Mesendoderm (in vitro differentiated cells): ENCODE results near the gene NELFA.

Source experiments
- DNase-seq: peaks from one replicate; pipeline ENCODE4 v3.0.0; 2013
- H2AK5ac ChIP-seq: 2 replicates; pipeline ENCODE4 v1.6.1; 2013; ENCODE audit warnings: low read length, inconsistent platforms
- H2BK120ac ChIP-seq: 2 replicates; pipeline ENCODE4 v1.6.1; 2013; ENCODE audit warnings: low read depth, mild to moderate bottlenecking, low read length, moderate library complexity, mixed read lengths
- H2BK15ac ChIP-seq: replicated peaks from 2 replicates; pipeline ENCODE4 v1.6.1; 2013; ENCODE audit warnings: low read depth, mild to moderate bottlenecking, moderate library complexity
- H2BK5ac ChIP-seq: 2 replicates; pipeline ENCODE4 v1.6.1; 2013; ENCODE audit warnings: low read length, inconsistent platforms
- H3K18ac ChIP-seq: 2 replicates; pipeline ENCODE4 v1.6.1; 2013; ENCODE audit warnings: mild to moderate bottlenecking, low read length, mixed read lengths
- H3K23ac ChIP-seq: one replicate; pipeline ENCODE4 v1.6.1; 2013; ENCODE audit warnings: low read length
- H3K27ac ChIP-seq: 2 replicates; pipeline ENCODE4 v1.5.1; 2013; ENCODE audit warnings: low read depth, mild to moderate bottlenecking, inconsistent platforms, low read length, moderate library complexity
- H3K27me3 ChIP-seq: 2 replicates; pipeline ENCODE4 v1.6.1; 2013; ENCODE audit warnings: low read length, control low read depth, mild to moderate bottlenecking, inconsistent platforms; ENCODE audit not compliant: insufficient read depth, poor library complexity
- H3K36me3 ChIP-seq: 2 replicates; pipeline ENCODE4 v1.6.1; 2013; ENCODE audit warnings: low read length, inconsistent platforms; ENCODE audit not compliant: control insufficient read depth, insufficient read depth
- H3K4ac ChIP-seq: one replicate; pipeline ENCODE4 v1.6.1; 2013; ENCODE audit warnings: low read depth, mild to moderate bottlenecking, low read length, moderate library complexity
- H3K4me1 ChIP-seq: 2 replicates; pipeline ENCODE4 v1.6.1; 2013; ENCODE audit warnings: low read depth, low read length, inconsistent platforms; ENCODE audit not compliant: control insufficient read depth
- H3K4me2 ChIP-seq: 2 replicates; pipeline ENCODE4 v1.6.1; 2013; ENCODE audit warnings: low read length
- H3K4me3 ChIP-seq: 2 replicates; pipeline ENCODE4 v1.5.1; 2013; ENCODE audit warnings: mild to moderate bottlenecking, low read length
- H3K56ac ChIP-seq: one replicate; pipeline ENCODE4 v1.6.1; 2013; ENCODE audit warnings: low read length
- H3K79me1 ChIP-seq: 2 replicates; pipeline ENCODE4 v1.6.1; 2013; ENCODE audit warnings: low read length, inconsistent platforms
- H3K79me2 ChIP-seq: 2 replicates; pipeline ENCODE4 v1.6.1; 2013; ENCODE audit warnings: mild to moderate bottlenecking, low read length; ENCODE audit not compliant: control insufficient read depth, insufficient read depth
- H3K9ac ChIP-seq: 2 replicates; pipeline ENCODE4 v1.6.1; 2013; ENCODE audit warnings: low read length, inconsistent platforms
- H4K5ac ChIP-seq: one replicate; pipeline ENCODE4 v1.6.1; 2013; ENCODE audit warnings: low read length
- H4K8ac ChIP-seq: one replicate; pipeline ENCODE4 v1.6.1; 2013; ENCODE audit warnings: low read depth, mild to moderate bottlenecking, control low read depth, low read length, moderate library complexity
- WGBS: extraction: QIAGEN DNeasy Blood & Tissue Kit; methylation state at CpG from one replicate; pipeline ENCODE4 v1.1.7; 2013; ENCODE audit warnings: low lambda C conversion rate, missing lambda C conversion rate; ENCODE audit not compliant: insufficient coverage; ENCODE audit errors: extremely low coverage; 5-methylcytosine and 5-hydroxymethylcytosine counted together

The NELFA gene

GRCh38 chr4:2045518-2045951, 36.8 kb upstream of the NELFA start:
- peaks cover under 1% of the 10 kb centered on the region for H3K27me3 ChIP-seq
- H3K56ac ChIP-seq: no peak overlapping the region
- H3K18ac ChIP-seq: no peak overlapping the region
- no peak overlapping the region for H3K4me2 ChIP-seq
- H3K79me2 ChIP-seq: no peaks in the 10 kb centered on the region
- WGBS: no CpG with 5 or more reads among the region's 11 CpGs
- H3K27ac ChIP-seq: no peak overlapping the region
- no peak overlapping the region for H2BK5ac ChIP-seq
- no peak overlapping the region for H4K5ac ChIP-seq
- H2BK120ac ChIP-seq: no peak overlapping the region
- no peaks in the 10 kb centered on the region for H3K36me3 ChIP-seq
- H3K4me1 ChIP-seq: no peaks in the 10 kb centered on the region
- DNase-seq: no peak
- H4K8ac ChIP-seq: no peak overlapping the region
- no peak overlapping the region for H3K23ac ChIP-seq
- no peak overlapping the region for H2AK5ac ChIP-seq
- H3K79me1 ChIP-seq: no peaks in the 10 kb centered on the region
- no peak overlapping the region for H3K4ac ChIP-seq
- no peak overlapping the region for H3K9ac ChIP-seq
- H2BK15ac ChIP-seq: no peak overlapping the region
- no peak overlapping the region for H3K4me3 ChIP-seq

DNA sequence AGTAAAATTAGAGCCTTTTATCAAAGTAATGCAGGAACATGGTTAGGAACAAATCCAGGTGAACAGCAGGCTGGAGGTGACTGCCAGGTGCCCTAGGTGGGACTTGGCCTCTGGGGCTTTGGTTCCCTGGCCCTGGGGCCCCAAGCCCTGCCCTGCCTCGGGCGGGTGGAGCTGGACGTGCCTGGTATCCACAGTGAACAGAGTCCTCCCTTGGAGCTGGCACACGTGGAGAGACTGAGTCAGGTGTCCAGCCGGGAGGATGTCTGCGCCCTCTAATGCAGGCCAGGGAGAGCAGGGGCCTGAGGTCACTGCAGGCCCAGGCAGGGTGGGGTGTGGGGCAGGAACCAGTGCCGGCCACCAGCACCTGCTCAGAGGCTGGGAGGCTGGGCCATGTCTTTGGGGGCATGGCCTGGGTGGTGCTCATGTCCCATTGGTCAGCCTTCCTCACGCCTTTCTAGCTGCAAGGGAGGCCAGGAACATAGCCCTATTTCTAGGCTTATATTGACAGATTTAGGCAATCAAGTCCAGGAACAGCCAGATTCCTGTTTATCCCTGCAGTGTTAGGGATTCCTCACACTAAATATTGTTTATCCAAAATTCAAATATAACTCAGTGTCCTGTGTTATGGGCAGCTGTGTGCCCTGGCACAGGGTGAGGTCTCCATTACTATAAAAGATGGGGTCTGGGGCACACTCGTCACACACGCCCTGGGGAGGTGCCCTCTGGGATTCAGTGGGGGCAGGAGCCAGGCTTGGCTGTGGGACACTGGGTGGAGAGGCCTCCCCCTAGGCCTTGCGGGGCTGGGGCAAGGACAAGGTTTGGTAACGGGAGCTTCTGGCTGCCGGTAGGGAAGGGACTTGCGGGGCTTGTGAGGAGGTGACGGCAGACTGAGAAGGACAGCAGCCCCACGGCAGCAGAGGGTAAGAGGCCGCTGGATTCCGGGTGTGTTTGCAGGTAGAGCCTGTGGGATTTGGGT, 36.1 kb upstream of the NELFA start:
- Histone ChIP-seq H3K27ac (no peak overlapping the region), H2AK5ac (no peak overlapping the region), H3K27me3 (peaks cover 4% of the 10 kb centered on the region), H2BK5ac (no peak overlapping the region), H4K5ac (no peak overlapping the region), H3K79me1 (no peaks in the 10 kb centered on the region), H3K79me2 (no peaks in the 10 kb centered on the region), H3K4ac (no peak overlapping the region), H3K4me2 (no peak overlapping the region), H3K56ac (no peak overlapping the region), H4K8ac (no peak overlapping the region), H3K4me1 (no peaks in the 10 kb centered on the region), H3K9ac (no peak overlapping the region), H3K18ac (no peak overlapping the region), H2BK15ac (no peak overlapping the region), H3K23ac (no peak overlapping the region), H3K4me3 (no peak overlapping the region), H3K36me3 (no peaks in the 10 kb centered on the region), H2BK120ac (no peak overlapping the region)
- no CpG with 5 or more reads among the region's 18 CpGs for WGBS
- DNase-seq: no peak

- Histone ChIP-seq H3K79me2 (no peaks in the 10 kb centered on the region), H4K8ac (no peak overlapping the region), H3K18ac (no peak overlapping the region), H3K4me2 (no peak overlapping the region), H3K4me1 (no peaks in the 10 kb centered on the region), H3K36me3 (no peaks in the 10 kb centered on the region), H3K56ac (no peak overlapping the region), H3K27me3 (peaks cover 6% of the 10 kb centered on the region), H2AK5ac (no peak overlapping the region), H3K79me1 (no peaks in the 10 kb centered on the region), H3K23ac (no peak overlapping the region), H4K5ac (no peak overlapping the region), H3K27ac (no peak overlapping the region), H3K9ac (no peak overlapping the region), H2BK15ac (no peak overlapping the region), H2BK120ac (no peak overlapping the region), H2BK5ac (no peak overlapping the region), H3K4me3 (no peak overlapping the region), H3K4ac (no peak overlapping the region)
- WGBS: no CpG with 5 or more reads among the region's 6 CpGs
- DNase-seq: no peak
Measured at GRCh38 chr4:2044119-2044485, 35.3 kb upstream of the NELFA start.

DNA sequence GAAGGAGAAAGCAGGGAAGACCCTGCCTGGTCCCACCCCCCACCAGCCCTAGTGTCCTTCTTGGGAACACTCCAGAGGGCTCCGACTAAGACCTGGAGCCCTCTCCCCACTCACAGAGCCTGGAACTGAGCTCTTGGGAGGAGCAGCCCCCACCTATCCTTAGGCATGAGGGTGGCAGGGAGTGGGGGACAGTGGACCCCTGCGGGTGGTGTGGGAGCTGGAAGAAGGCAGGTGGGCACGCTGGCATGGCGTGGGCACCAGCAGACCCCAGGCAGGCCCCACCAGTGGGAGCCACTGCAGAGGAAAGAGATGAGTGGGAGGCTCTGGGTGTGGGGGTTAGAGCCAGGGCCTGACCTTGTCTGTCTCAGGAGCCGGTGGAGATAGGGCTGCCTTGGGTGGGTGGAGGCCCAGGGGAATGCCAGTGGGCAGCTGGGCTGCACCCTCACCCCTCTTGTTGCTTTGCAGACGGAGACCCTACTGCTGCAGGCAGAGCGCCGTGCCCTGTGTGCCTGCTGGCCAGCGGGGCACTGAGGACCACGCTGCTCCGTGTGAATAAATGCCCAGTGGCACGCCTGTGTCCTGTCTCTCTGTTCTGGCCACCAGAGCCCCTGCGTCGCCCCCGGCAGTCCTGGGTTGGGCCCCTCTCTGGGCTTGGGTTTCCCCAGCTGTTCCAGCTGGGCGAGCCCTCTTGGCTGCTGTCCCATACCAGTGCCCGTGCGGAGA, 34.8 kb upstream of the NELFA start:
- H3K27me3 ChIP-seq: peaks cover 6% of the 10 kb centered on the region
- no peak for DNase-seq

GRCh38 chr4:2042947-2043395, 34.2 kb upstream of the NELFA start:
- no peak overlapping the region for H3K23ac ChIP-seq
- H3K4ac ChIP-seq: no peak overlapping the region
- H2BK120ac ChIP-seq: no peak overlapping the region
- no peaks in the 10 kb centered on the region for H3K36me3 ChIP-seq
- no peak overlapping the region for H3K4me2 ChIP-seq
- H2BK15ac ChIP-seq: no peak overlapping the region
- no peaks in the 10 kb centered on the region for H3K79me2 ChIP-seq
- DNase-seq: no peak
- no peaks in the 10 kb centered on the region for H3K79me1 ChIP-seq
- H4K8ac ChIP-seq: no peak overlapping the region
- no peak overlapping the region for H2AK5ac ChIP-seq
- no peaks in the 10 kb centered on the region for H3K4me1 ChIP-seq
- H3K56ac ChIP-seq: no peak overlapping the region
- H3K9ac ChIP-seq: no peak overlapping the region
- H3K4me3 ChIP-seq: no peak overlapping the region
- H2BK5ac ChIP-seq: no peak overlapping the region
- H3K27ac ChIP-seq: no peak overlapping the region
- H3K27me3 ChIP-seq: peaks cover 6% of the 10 kb centered on the region
- no peak overlapping the region for H3K18ac ChIP-seq
- no CpG with 5 or more reads among the region's 8 CpGs for WGBS
- H4K5ac ChIP-seq: no peak overlapping the region

More for the DNA sequence above, 34.8 kb upstream of the NELFA start:
- H3K23ac ChIP-seq: no peak overlapping the region
- no peak overlapping the region for H3K4me2 ChIP-seq
- H3K79me1 ChIP-seq: no peaks in the 10 kb centered on the region
- H2BK120ac ChIP-seq: no peak overlapping the region
- H3K9ac ChIP-seq: no peak overlapping the region
- H2AK5ac ChIP-seq: no peak overlapping the region
- no peak overlapping the region for H4K5ac ChIP-seq
- H3K4me3 ChIP-seq: no peak overlapping the region
- H4K8ac ChIP-seq: no peak overlapping the region
- H3K36me3 ChIP-seq: no peaks in the 10 kb centered on the region
- H3K79me2 ChIP-seq: no peaks in the 10 kb centered on the region
- H3K27ac ChIP-seq: no peak overlapping the region
- no peak overlapping the region for H2BK5ac ChIP-seq
- H3K18ac ChIP-seq: no peak overlapping the region
- H3K4me1 ChIP-seq: no peaks in the 10 kb centered on the region
- no peak overlapping the region for H3K4ac ChIP-seq
- no peak overlapping the region for H3K56ac ChIP-seq
- no CpG with 5 or more reads among the region's 18 CpGs for WGBS
- H2BK15ac ChIP-seq: no peak overlapping the region
